HG03097 (cell line): ENCODE results near the gene C1orf159.
"Not testable (repeated sequence)": the region's sequence is repeated elsewhere in the genome, so short reads cannot be mapped to it uniquely, and the experiment has no call there.

Experiments used
- ATAC-seq: cut with Tn5 transposase; IDR thresholded peaks from one replicate; pipeline ENCODE4 v1.9.1; 2021; ENCODE audit not compliant: unreplicated experiment, low FRiP score

C1orf159 gene

GRCh38 chr1:1058088-1058905 lies 57.6 kb downstream of the C1orf159 start:
- no peak for ATAC-seq

- not testable (repeated sequence) for ATAC-seq
Measured at GRCh38 chr1:1057769-1058087, 58.2 kb downstream of the C1orf159 start.

- no peak for ATAC-seq
Measured at GRCh38 chr1:1055841-1056736, 59.8 kb downstream of the C1orf159 start.

GRCh38 chr1:1054971-1055370 lies 60.9 kb downstream of the C1orf159 start:
- ATAC-seq = no peak

- ATAC-seq = no peak
Measured at GRCh38 chr1:1054099-1054700, 61.7 kb downstream of the C1orf159 start.

- ATAC-seq = no peak
Measured at GRCh38 chr1:1053682-1054081, 62.2 kb downstream of the C1orf159 start.

GRCh38 chr1:1053022-1053421 lies 62.9 kb downstream of the C1orf159 start:
- ATAC-seq = no peak

GRCh38 chr1:1052003-1052840 lies 63.7 kb downstream of the C1orf159 start:
- no peak for ATAC-seq

- ATAC-seq = no peak
Measured at GRCh38 chr1:1051127-1051810, 64.6 kb downstream of the C1orf159 start.

GRCh38 chr1:1050577-1051052 lies 65.3 kb downstream of the C1orf159 start:
- ATAC-seq = no peak

GRCh38 chr1:1049318-1050165 lies 66.3 kb downstream of the C1orf159 start:
- no peak for ATAC-seq

- no peak for ATAC-seq
Measured at GRCh38 chr1:1048765-1049164, 67.1 kb downstream of the C1orf159 start.

- ATAC-seq = no peak
Measured at GRCh38 chr1:1047963-1048362, 67.9 kb downstream of the C1orf159 start.

GRCh38 chr1:1047407-1047806 lies 68.5 kb downstream of the C1orf159 start:
- ATAC-seq = no peak

- ATAC-seq = no peak
Measured at GRCh38 chr1:1046767-1047166, 69.1 kb downstream of the C1orf159 start.

GRCh38 chr1:1046243-1046642 lies 69.6 kb downstream of the C1orf159 start:
- no peak for ATAC-seq

- no peak for ATAC-seq
Measured at GRCh38 chr1:1045129-1045528, 70.8 kb downstream of the C1orf159 start.

GRCh38 chr1:1044455-1045078 lies 71.3 kb downstream of the C1orf159 start:
- no peak for ATAC-seq
